ENCODE results near the gene C12orf75. TPM values are rescaled to one million over a fixed set of nuclear protein-coding genes. Genes with fewer than 3 reads are reported as not detected.
"Not testable (repeated sequence)": the region's sequence is repeated elsewhere in the genome, so short reads cannot be mapped to it uniquely, and the experiment has no call there.

The C12orf75 gene
- total RNA-seq, 1 donor from 2014 or later, result 131 TPM

DNA sequence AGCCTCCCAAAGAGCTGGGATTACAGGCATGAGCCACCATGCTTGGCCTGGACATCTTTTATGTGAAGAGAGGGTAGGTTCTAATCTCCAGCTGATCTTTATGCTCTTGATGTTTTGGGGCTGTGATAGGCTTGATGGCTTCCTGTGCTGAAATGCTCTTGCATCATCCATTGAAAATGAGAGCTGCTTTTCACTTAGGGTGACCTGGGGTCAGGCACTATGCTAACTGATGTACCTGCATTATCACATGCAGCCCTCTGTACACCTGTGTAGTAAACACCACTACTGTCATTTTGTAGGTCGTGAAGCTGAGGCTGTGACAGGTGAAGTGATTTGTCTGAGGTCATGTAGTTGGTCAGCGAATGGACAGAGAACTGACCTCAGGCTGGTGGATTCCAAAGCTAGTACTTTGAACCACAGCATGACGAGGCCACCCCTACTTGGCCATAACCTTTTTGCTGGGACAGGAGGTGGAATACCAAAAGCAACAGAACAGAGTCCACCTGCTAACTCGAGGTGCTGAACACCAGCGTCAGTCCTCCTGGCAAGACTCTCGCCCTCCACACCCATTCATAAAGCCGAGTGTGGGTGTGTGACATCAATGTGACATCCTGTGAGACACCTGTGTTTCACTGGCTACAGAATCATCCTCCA is 69.1 kb downstream of the C12orf75 start:
- no peak overlapping the region for H3K27ac ChIP-seq
- no peak overlapping the region for H3K4me3 ChIP-seq
- H3K4me1 ChIP-seq, result no peaks in the 10 kb centered on the region
- intact Hi-C loops (cut with DNase I), result no loop called here
- no peak for DNase-seq (ENCODE audit: extremely low spot score in 2 of 2)
- no peaks in the 10 kb centered on the region for H3K9me3 ChIP-seq
- no peaks in the 10 kb centered on the region for H3K27me3 ChIP-seq
- TF ChIP-seq, protein P1, sequence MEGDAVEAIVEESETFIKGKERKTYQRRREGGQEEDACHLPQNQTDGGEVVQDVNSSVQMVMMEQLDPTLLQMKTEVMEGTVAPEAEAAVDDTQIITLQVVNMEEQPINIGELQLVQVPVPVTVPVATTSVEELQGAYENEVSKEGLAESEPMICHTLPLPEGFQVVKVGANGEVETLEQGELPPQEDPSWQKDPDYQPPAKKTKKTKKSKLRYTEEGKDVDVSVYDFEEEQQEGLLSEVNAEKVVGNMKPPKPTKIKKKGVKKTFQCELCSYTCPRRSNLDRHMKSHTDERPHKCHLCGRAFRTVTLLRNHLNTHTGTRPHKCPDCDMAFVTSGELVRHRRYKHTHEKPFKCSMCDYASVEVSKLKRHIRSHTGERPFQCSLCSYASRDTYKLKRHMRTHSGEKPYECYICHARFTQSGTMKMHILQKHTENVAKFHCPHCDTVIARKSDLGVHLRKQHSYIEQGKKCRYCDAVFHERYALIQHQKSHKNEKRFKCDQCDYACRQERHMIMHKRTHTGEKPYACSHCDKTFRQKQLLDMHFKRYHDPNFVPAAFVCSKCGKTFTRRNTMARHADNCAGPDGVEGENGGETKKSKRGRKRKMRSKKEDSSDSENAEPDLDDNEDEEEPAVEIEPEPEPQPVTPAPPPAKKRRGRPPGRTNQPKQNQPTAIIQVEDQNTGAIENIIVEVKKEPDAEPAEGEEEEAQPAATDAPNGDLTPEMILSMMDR (IDR thresholded peaks at IDR 0.05), result no peak
- TF ChIP-seq POLR2AphosphoS5 (IDR thresholded peaks at IDR 0.05; ENCODE audit: insufficient read depth in 1 of 2, low read depth in 1 of 2) (no peak), POLR2A (IDR thresholded peaks at IDR 0.05) (no peak)
- no peaks in the 10 kb centered on the region for H3K36me3 ChIP-seq

GRCh38 chr12:105400227-105400626 is 69.7 kb downstream of the C12orf75 start:
- Histone ChIP-seq H3K9me3 (no peaks in the 10 kb centered on the region), H3K27me3 (no peaks in the 10 kb centered on the region), H3K27ac (no peak overlapping the region), H3K4me3 (no peak overlapping the region), H3K4me1 (no peaks in the 10 kb centered on the region), H3K36me3 (no peaks in the 10 kb centered on the region)
- TF ChIP-seq, protein P1 (IDR thresholded peaks at IDR 0.05), result no peak
- no peak for TF ChIP-seq POLR2AphosphoS5 (IDR thresholded peaks at IDR 0.05; ENCODE audit: insufficient read depth in 1 of 2, low read depth in 1 of 2)
- no peak for TF ChIP-seq POLR2A (IDR thresholded peaks at IDR 0.05)
- intact Hi-C loops (cut with DNase I), result no loop called here
- DNase-seq (ENCODE audit: extremely low spot score in 2 of 2), result no peak

DNA sequence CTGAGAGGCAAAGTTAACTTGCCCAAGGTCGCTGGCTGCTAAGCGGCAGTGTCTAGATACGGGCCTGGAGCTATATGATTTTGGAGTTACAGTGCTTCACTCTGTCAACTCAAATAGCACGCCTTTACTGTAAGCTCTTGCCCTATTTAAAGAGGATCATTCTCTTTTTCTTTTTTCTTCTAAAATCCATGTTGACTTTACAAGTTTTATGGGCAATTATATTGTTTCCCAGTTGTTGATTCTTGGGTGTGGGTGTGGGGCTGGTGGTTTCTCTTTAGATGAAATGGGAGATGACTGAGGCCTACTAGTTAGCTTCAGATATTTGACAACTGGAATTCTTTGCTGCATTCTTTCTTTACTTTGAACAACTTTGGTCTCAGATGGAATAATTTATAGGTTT is 70.7 kb downstream of the C12orf75 start:
- Histone ChIP-seq H3K9me3 (no peaks in the 10 kb centered on the region), H3K4me1 (no peaks in the 10 kb centered on the region), H3K4me3 (no peak overlapping the region), H3K27me3 (no peaks in the 10 kb centered on the region), H3K27ac (no peak overlapping the region), H3K36me3 (no peaks in the 10 kb centered on the region)
- TF ChIP-seq, protein P1 (IDR thresholded peaks at IDR 0.05), result no peak
- no peak for TF ChIP-seq POLR2A (IDR thresholded peaks at IDR 0.05)
- intact Hi-C loops (cut with DNase I), result no loop called here
- no peak for DNase-seq (ENCODE audit: extremely low spot score in 2 of 2)

GRCh38 chr12:105402366-105402765 is 71.9 kb downstream of the C12orf75 start:
- Histone ChIP-seq H3K4me1 (no peaks in the 10 kb centered on the region), H3K27ac (no peak overlapping the region), H3K9me3 (no peaks in the 10 kb centered on the region), H3K4me3 (no peak overlapping the region), H3K27me3 (no peaks in the 10 kb centered on the region), H3K36me3 (no peaks in the 10 kb centered on the region)
- intact Hi-C loops (cut with DNase I), result no loop called here
- DNase-seq (ENCODE audit: extremely low spot score in 2 of 2), result no peak
- TF ChIP-seq POLR2AphosphoS5 (IDR thresholded peaks at IDR 0.05; ENCODE audit: insufficient read depth in 1 of 2, low read depth in 1 of 2) (no peak), POLR2A (IDR thresholded peaks at IDR 0.05) (no peak)
- TF ChIP-seq, protein P1 (IDR thresholded peaks at IDR 0.05), result no peak

DNA sequence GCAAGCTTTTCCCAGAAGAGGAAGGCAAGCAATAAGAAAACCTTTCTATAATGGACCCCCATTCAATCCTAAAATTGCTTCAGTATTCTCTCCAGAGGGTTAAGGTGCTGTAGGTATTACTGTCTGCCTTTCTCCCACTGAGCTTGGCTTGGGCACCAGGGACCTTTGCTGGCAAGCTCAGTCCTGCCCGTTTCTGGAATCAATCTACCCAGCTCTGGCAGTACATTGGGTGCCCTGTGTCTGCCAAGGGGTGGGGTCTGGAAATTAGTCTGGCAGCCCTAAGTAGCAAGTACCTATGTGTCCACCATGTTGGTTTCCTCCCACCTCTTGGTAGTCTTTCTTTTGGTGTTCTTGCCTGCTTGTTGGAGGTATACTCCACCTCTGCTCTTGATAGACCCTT is 72.6 kb downstream of the C12orf75 start:
- no peak overlapping the region for H3K4me3 ChIP-seq
- H3K27me3 ChIP-seq, result no peaks in the 10 kb centered on the region
- H3K4me1 ChIP-seq, result no peaks in the 10 kb centered on the region
- no peaks in the 10 kb centered on the region for H3K9me3 ChIP-seq
- no peaks in the 10 kb centered on the region for H3K36me3 ChIP-seq
- intact Hi-C loops (cut with DNase I), result no loop called here
- DNase-seq (ENCODE audit: extremely low spot score in 2 of 2), result no peak
- no peak overlapping the region for H3K27ac ChIP-seq
- TF ChIP-seq POLR2AphosphoS5 (IDR thresholded peaks at IDR 0.05; ENCODE audit: insufficient read depth in 1 of 2, low read depth in 1 of 2) (no peak), POLR2A (IDR thresholded peaks at IDR 0.05) (no peak)
- TF ChIP-seq, protein P1 (IDR thresholded peaks at IDR 0.05), result no peak

DNA sequence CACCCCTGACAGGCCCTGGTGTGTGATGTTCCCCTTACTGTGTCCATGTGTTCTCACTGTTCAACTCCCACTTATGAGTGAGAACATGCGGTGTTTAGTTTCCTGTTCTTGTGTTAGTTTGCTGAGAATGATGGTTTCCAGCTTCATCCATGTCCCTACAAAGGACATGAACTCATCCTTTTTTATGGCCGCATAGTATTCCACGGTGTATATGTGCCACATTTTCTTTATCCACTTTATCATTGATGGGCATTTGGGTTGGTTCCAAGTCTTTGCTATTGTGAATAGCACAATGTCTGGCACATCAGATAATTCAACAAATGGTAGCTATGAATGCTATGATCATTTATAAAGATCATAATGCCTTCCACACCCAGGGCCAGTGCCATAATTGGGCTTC is 73.6 kb downstream of the C12orf75 start:
- H3K27ac ChIP-seq; H3K36me3 ChIP-seq; intact Hi-C loops (cut with DNase I); H3K9me3 ChIP-seq; DNase-seq (ENCODE audit: extremely low spot score in 2 of 2); H3K4me3 ChIP-seq; H3K4me1 ChIP-seq; H3K27me3 ChIP-seq: not testable (repeated sequence)
